Measurements from ENCODE around the gene CHM. TPM values are rescaled to one million over a fixed set of nuclear protein-coding genes. Genes with fewer than 3 reads are reported as not detected.

Gene CHM
- total and polyA plus RNA-seq, 2 of the 8 experiments (the other 6 are each of a cell fraction or from before 2014, with no cell fraction given) = 8.6 to 15.5 TPM

DNA sequence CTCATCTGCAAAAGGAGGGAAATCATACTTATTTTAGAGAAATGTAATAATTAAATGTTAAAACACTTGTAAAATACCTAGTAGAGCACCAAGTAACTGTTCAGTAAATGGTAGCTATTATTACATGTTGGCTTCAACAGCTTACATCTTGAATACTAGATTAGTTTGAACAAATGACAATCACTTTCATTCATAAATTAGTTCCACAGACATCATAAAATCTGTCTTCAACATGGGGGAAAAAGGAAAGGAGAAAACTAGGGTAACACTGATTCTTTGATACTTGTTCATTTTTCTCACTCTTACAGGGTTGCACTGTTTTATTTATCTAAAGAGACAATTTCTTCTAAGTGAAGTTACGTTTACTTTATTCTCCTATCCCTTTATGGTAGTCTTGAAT is 51.7 kb downstream of the CHM start:
- FAIRE-seq (no peak), DNase-seq (ENCODE audit: low read depth in 1 of 2, low spot score in 2 of 2) (no peak)
- H4K91ac ChIP-seq (replicated peaks; ENCODE audit: insufficient read length, low read length) = no peak overlapping the region
- 67% methylated on average over 1 of the region's 1 CpG; no CpG with 5 or more reads in 1 of the 2 experiments for WGBS, 2 experiments (ENCODE audit: extremely low coverage in 1 of 2, insufficient coverage in 1 of 2, insufficient read length in 1 of 2, insufficient replicate concordance in 2 of 2, low coverage in 1 of 2, low lambda C conversion rate in 2 of 2, missing lambda C conversion rate in 1 of 2)
- H3K27ac ChIP-seq (ENCODE audit: low read depth, low read length) = no peak overlapping the region
- no peaks in the 10 kb centered on the region for H3K9me3 ChIP-seq (ENCODE audit: insufficient read depth in 2 of 2, low read depth in 1 of 2, low read length in 1 of 2)
- no peak overlapping the region for H2AFZ ChIP-seq (ENCODE audit: low read length)
- no peak overlapping the region for H2BK5ac ChIP-seq (ENCODE audit: low read depth, low read length)
- H3K79me2 ChIP-seq (ENCODE audit: control insufficient read depth in 1 of 2, insufficient read depth in 2 of 2, low read length in 2 of 2) = peaks cover 0 to 27% of the 10 kb centered on the region in 2 experiments; a peak in 2 of 4 replicates
- no peaks in the 10 kb centered on the region for H3K36me3 ChIP-seq (ENCODE audit: control insufficient read depth in 2 of 4, insufficient read depth in 4 of 4, low read length in 3 of 4)
- no peak overlapping the region for H2BK12ac ChIP-seq (ENCODE audit: low read depth, low read length)
- no peak overlapping the region for H4K5ac ChIP-seq (ENCODE audit: insufficient read length, low read depth, low read length)
- H3K4me3 ChIP-seq (ENCODE audit: extremely low read depth in 1 of 4, insufficient read depth in 2 of 4, low read depth in 3 of 4, low read length in 4 of 4) = no peak overlapping the region
- H3K4me1 ChIP-seq (replicated peaks in 1 of 4; ENCODE audit: control insufficient read depth in 3 of 4, insufficient read depth in 4 of 4, low read length in 3 of 4) = peaks cover 0 to 7% (median 2%) of the 10 kb centered on the region in 4 experiments; a peak in 4 of 7 replicates
- no peaks in the 10 kb centered on the region for H3K27me3 ChIP-seq (replicated peaks in 1 of 4; ENCODE audit: control insufficient read depth in 3 of 4, extremely low read depth in 1 of 4, insufficient read depth in 3 of 4, low read length in 3 of 4)
- H3K56ac ChIP-seq (replicated peaks; ENCODE audit: insufficient read length, low read depth, low read length) = no peak overlapping the region
- no peak overlapping the region for H3K18ac ChIP-seq (ENCODE audit: extremely low read depth, low read length)
- no peak overlapping the region for H2BK20ac ChIP-seq (ENCODE audit: low read length)
- ChIA-PET CTCF (ENCODE audit: partially characterized antibody) (no interaction called here), POLR2A (ENCODE audit: partially characterized antibody) (no interaction called here)
- no peaks in the 10 kb centered on the region; the same call in 1 of the 2 replicates for H3K79me1 ChIP-seq (ENCODE audit: low read depth, low read length)
- H3K4me2 ChIP-seq (ENCODE audit: insufficient read depth in 1 of 2, low read depth in 2 of 2, low read length in 2 of 2) = no peak overlapping the region
- H2BK120ac ChIP-seq (replicated peaks; ENCODE audit: low read depth, low read length) = no peak overlapping the region
- no peaks in the 10 kb centered on the region for H4K20me1 ChIP-seq (replicated peaks in 1 of 2; ENCODE audit: control insufficient read depth in 1 of 2, insufficient read depth in 2 of 2, low read length in 2 of 2)
- no peak overlapping the region for H2BK15ac ChIP-seq (ENCODE audit: low read length)
- no peak overlapping the region for H3K14ac ChIP-seq (ENCODE audit: insufficient read length)
- no peak overlapping the region for H2AK5ac ChIP-seq (ENCODE audit: low read depth, low read length)
- H3K23me2 ChIP-seq (ENCODE audit: low read depth, low read length) = no peaks in the 10 kb centered on the region
- H4K8ac ChIP-seq (ENCODE audit: extremely low read depth, insufficient read depth, low read length) = no peak overlapping the region
- H3K23ac ChIP-seq (ENCODE audit: insufficient read length) = no peak overlapping the region
- no peak overlapping the region for H3K4ac ChIP-seq (replicated peaks; ENCODE audit: insufficient read length, low read depth, low read length)
- no peak overlapping the region for H3K9ac ChIP-seq (replicated peaks in 1 of 4; ENCODE audit: extremely low read depth in 1 of 4, low read depth in 3 of 4, low read length in 3 of 4)
- TF ChIP-seq TBP (IDR thresholded peaks at IDR 0.05; ENCODE audit: low read depth, low read length) (no peak), FOSL1 (IDR thresholded peaks at IDR 0.05; ENCODE audit: insufficient read depth, low read depth, low read length) (no peak), RFX5 (IDR thresholded peaks at IDR 0.05; ENCODE audit: borderline replicate concordance, low read depth, low read length) (no peak), TCF12 (IDR thresholded peaks at IDR 0.05; ENCODE audit: low read depth, low read length) (no peak), SP2 (IDR thresholded peaks at IDR 0.05; ENCODE audit: low read length) (no peak), RBBP5 (IDR thresholded peaks at IDR 0.05; ENCODE audit: borderline replicate concordance, low read depth, low read length) (no peak), SIX5 (IDR thresholded peaks at IDR 0.05; ENCODE audit: low read depth, low read length) (no peak)
